H54 (cell line): ENCODE results near the gene FLOT2.
"Not testable (repeated sequence)": the region's sequence is repeated elsewhere in the genome, so short reads cannot be mapped to it uniquely, and the experiment has no call there.

Experiments used
- DNase-seq: peaks from one replicate; pipeline ENCODE4 v3.0.0; 2011; ENCODE audit warnings: low spot score, mixed read lengths; ENCODE audit not compliant: insufficient read length
- FAIRE-seq: peaks from 3 replicates; lab custom pipeline; 2011; peaks lifted over from hg19 to GRCh38; lab: Jason Lieb, UNC
- POLR2A ChIP-seq: IDR thresholded peaks from 2 replicates; pipeline ENCODE4 v1.6.1; 2011; ENCODE audit warnings: low read depth, mild to moderate bottlenecking, low read length

Gene FLOT2, protein sequence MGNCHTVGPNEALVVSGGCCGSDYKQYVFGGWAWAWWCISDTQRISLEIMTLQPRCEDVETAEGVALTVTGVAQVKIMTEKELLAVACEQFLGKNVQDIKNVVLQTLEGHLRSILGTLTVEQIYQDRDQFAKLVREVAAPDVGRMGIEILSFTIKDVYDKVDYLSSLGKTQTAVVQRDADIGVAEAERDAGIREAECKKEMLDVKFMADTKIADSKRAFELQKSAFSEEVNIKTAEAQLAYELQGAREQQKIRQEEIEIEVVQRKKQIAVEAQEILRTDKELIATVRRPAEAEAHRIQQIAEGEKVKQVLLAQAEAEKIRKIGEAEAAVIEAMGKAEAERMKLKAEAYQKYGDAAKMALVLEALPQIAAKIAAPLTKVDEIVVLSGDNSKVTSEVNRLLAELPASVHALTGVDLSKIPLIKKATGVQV

GRCh38 chr17:28896884-28897768 lies at the start of gene FLOT2:
Gene FLOT2, minus strand, starts transcription at chr17:28897733. Its CDS starts 159 bp downstream, at chr17:28897574.
- peak; percentile 70 for TF ChIP-seq POLR2A
- DNase-seq (peak; percentile 60), FAIRE-seq (no peak)

DNA sequence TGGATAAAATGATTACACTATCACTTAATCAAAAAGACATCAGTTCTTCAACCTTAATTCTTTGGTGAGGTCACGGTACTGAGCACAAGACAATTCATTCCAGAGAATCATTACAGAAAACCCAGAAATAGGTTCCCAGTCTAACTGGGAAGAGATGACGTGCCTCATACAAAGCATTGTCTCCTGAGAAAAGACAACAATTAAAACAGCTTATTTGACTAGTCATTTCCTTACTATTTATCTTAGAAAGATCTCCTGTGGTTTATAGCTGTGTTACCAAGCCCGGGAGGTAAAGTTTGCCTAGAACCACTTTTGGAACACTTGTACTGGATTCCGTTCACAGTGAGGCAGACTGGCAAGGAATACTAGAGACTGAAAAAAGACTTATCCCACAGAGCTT lies 48.7 kb upstream of the FLOT2 start:
- DNase-seq, result no peak
- peak; percentile 33 for FAIRE-seq
- TF ChIP-seq POLR2A, result no peak

DNA sequence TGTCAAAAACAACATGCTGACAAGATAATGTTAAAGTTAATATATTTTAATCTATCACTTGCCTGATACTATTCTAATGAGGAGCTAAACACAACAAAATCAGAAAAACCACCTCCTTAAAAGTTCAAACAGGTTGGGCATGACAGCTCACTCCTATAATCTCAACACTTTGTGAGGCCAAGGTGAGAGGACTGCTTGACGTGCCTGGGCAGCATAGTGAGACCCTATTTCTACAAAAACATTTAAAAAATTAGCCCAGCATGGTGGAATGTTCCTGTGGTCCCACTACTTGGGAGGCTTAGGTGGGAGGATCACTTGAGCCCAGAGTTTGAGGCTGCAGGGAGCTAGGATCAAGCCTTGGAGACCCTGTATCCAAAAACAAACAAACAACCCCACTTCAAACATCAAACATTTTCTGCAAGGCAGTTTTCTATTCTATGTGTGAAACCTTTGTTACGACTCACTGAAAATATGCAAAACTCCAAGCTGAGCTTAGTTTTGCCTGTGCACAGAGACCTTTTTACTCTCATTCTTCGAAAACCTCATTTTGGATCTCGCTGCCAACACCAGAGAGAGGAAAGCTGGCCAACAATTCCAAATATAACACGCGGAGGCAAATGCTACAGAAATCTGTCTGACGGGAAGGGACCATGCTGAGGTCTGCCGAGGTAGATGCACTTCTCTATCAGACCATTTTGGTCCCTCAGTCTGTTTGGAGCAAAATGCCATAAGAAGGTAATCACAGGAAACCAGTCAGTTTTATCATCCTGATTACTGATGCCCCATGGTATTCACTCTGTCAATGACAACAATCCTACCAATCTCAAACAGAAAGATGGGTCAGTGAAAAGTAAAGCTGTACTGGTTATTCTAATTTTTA lies 47.6 kb upstream of the FLOT2 start:
- no peak for TF ChIP-seq POLR2A
- DNase-seq (no peak), FAIRE-seq (no peak)

DNA sequence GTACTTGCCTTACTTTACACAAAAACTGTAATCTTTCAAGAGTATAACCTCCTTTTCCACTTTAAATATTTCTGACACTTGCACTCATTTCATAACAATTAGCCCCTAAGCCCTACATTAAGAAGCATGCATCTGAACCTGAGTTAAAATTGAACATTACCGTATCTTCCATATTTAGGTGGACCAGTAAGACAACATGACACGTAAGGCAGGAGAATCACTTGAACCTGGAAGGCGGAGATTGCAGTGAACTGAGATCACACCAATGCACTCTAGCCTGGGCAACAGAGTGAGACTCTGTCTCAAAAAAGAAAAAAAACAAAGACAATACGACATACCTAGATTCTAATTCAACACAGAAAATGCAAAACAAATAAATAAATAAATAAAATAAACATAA lies 46.8 kb upstream of the FLOT2 start:
- DNase-seq (no peak), FAIRE-seq (no peak)
- TF ChIP-seq POLR2A, result no peak

GRCh38 chr17:28942925-28943324 lies 45.4 kb upstream of the FLOT2 start:
- no peak for TF ChIP-seq POLR2A
- FAIRE-seq (no peak), DNase-seq (no peak)

GRCh38 chr17:28941251-28941650 lies 43.7 kb upstream of the FLOT2 start:
- FAIRE-seq (no peak), DNase-seq (no peak)
- TF ChIP-seq POLR2A, result no peak

- DNase-seq (no peak), FAIRE-seq (no peak)
- TF ChIP-seq POLR2A, result no peak
These were observed 43.1 kb upstream of the FLOT2 start for GRCh38 chr17:28940675-28941074.

GRCh38 chr17:28940142-28940541 lies 42.6 kb upstream of the FLOT2 start:
- no peak for TF ChIP-seq POLR2A
- FAIRE-seq (no peak), DNase-seq (no peak)

GRCh38 chr17:28938552-28938951 lies 41.0 kb upstream of the FLOT2 start:
- FAIRE-seq, result no peak
- no peak for DNase-seq
- no peak for TF ChIP-seq POLR2A

- DNase-seq (no peak), FAIRE-seq (no peak)
- TF ChIP-seq POLR2A, result no peak
These were observed 39.7 kb upstream of the FLOT2 start for GRCh38 chr17:28937044-28937729.

- no peak for FAIRE-seq
These were observed 38.4 kb upstream of the FLOT2 start for GRCh38 chr17:28935744-28936460.

GRCh38 chr17:28934508-28934907 lies 37.0 kb upstream of the FLOT2 start:
- FAIRE-seq, DNase-seq: not testable (repeated sequence)

More at GRCh38 chr17:28935744-28936460, 38.4 kb upstream of the FLOT2 start:
- TF ChIP-seq POLR2A, result no peak
- DNase-seq, result no peak
